ENCODE data around the gene GALNT7.

GALNT7 gene

DNA sequence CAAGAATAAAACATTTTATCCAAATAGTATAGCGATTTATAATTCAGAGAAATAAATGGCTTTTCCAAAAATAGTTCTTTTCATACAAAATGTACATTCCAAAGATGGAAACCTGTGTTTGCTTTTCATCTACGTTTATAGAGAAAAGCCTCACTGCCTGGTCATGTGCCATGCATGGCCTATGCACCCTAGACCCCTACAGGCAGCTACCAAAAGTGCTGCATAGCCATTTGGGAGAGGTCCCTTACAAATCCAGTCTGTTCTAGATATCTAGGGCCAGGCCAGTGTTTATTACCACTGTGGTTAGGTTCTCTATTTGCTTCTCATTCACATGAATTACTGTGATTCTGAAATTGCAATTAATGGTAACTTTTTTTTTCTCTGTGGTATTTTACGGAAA lies 148.4 kb downstream of the GALNT7 start:
- FAIRE-seq, result no peak

DNA sequence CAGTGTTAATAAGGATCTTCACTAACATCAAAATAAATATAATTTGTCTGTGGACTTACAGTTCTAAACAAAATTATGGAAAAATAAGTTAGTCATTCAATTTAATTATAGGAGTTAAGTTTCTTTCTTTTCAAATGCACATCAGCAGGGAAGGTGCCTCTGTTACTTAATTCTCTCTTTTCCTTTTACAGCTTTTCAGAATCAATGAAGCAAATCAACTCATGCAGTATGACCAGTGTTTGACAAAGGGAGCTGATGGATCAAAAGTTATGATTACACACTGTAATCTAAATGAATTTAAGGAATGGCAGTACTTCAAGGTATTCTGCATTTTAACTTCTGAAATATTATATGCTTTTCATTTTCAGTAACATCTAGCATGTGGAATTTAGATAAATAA lies 149.6 kb downstream of the GALNT7 start:
- FAIRE-seq, result peak; percentile 6

DNA sequence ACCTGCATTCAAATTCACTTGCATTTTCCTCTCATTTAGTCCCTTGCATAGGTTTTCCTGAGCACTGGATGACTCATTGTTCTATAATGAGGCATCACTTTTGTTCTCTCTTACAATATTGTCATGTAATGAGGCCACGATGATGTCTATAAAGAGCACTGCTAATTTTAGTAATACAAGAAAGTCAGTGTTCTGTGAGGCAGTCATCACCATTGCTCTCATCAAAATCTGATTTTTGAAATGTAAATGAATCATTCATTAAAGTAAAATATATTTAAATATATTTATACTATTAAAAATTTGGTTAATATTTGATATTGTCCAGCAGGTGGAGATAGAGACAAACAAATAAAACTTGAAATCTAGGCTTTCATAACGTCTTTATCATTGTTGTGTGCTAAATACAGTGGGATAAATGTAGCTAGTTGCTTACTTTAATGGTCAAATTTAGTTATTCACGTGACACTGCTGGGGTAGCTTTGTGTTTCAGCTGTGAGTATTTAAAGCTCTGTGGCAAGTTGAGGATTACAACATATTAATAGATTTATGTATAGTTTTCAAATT lies 150.1 kb downstream of the GALNT7 start:
- peak; percentile 94 for FAIRE-seq

DNA sequence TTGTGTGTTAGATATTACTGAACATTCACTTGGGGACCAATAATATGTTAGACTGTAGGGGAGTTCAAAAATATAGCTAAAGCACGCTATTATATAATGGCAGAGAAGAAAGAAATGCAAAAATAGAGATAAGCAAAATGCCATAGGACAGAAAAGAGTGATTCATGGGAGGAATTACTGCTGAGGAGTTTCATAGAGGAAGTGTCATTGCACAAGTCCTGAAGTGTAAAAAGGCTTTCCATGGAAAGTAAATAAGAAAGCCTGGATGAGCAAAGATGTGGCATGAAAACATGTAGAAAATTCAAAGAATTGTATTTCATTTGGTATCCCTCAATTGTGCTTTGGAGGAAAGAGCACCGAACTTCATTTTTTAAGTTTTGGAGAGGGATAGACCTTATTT lies 151.1 kb downstream of the GALNT7 start:
- no peak for FAIRE-seq

DNA sequence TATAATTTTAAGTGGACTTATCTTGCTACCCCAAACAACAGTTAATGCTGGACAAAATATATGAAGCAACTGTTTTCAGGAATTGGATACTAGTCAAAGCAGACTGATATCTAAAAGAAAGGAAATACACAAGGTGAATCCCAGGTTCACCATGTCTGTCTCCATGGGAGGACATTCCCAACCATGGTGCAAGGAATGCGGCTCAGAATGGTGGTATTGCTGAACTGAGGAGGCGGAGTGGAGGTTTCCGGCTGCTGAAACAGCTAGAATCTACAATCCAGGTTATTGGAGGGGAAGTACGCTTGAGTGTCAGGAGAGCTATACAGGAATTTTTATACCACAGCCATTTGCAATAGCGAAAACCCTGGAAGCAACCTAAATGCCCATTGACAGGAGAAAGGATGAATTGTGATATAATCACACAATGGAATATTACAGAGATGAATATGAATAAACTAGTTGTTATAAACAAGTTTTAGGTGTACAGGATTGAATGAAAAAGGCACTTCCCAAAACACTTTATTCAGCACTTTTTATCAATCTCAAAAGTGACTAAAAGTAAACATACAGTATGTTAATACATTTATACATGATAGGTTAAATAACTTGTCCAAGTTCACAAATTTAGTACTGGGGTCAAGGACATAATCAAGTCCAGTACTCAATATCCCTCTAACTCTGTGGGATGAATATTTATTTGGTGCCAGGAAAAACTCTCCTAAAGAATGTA lies 156.6 kb downstream of the GALNT7 start:
- no peak for FAIRE-seq

DNA sequence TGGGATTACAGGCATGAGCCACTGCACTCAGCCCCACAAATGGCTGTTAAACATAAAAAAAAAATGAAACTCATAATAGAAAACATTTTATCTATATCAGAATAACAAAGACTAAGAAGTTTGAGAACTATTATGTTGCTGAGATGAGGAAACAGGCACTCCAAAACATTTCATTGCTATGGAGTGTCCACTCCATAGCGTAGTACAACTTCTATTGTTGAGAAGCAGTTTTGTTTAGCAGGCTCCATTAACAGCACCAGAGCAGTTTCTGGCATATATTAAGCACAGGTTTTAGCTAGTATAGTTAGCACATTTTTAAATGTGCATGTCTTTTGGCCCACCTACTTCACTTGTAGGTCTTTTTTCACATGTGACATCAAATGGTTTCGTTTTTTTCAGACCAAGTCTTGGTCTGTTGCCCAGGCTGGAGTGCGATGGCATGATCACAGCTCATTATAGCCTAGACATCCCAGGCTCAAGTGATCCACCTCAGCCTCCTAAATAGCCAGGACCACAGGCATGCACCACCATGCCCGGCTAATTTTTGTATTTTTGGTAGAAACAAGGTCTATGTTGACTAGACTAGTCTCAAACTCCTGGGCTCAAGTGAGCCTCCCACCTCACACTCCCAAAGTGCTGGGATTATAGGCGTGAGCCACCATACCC lies 159.8 kb downstream of the GALNT7 start:
- peak; percentile 51 for FAIRE-seq

DNA sequence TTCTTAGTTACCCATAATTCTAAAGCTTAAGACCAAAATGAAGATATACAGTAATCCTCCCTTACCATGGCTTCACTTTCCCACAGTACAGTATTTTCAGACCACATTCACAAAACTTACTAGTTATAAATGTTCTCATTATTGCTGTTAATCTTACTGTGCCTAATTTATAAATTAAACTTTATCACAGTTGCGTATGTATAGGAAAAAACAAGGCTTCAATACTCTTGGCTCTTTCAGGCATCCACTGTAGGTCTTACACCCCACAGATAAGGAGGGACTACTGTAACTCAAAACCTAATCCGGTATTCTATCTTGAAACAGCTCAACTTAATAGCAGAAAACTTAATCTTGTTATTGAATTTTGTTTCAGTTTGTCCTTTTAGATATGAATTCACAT lies 162.0 kb downstream of the GALNT7 start:
- no peak for FAIRE-seq

DNA sequence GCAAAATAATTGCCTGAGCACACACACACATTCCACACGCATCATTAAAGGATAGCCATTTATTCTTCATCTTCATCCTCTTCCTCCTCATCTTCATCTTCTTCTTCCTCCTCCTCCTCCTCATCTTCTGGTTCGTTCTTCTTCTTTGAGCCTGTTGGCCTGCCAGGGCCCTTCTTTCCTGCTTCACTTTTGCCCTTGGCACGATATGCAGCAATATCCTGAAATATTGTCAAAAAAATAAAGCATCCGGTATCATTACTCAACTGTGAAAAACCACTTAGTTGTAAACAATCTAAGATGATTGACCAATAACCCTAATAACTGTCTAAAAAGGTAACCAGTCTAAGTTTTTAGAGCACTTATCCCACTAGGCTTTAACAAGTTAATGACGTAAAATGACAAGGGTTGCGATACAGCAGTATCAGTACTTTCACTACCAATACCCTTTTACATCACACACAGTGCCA lies 163.4 kb downstream of the GALNT7 start:
- no peak for FAIRE-seq

DNA sequence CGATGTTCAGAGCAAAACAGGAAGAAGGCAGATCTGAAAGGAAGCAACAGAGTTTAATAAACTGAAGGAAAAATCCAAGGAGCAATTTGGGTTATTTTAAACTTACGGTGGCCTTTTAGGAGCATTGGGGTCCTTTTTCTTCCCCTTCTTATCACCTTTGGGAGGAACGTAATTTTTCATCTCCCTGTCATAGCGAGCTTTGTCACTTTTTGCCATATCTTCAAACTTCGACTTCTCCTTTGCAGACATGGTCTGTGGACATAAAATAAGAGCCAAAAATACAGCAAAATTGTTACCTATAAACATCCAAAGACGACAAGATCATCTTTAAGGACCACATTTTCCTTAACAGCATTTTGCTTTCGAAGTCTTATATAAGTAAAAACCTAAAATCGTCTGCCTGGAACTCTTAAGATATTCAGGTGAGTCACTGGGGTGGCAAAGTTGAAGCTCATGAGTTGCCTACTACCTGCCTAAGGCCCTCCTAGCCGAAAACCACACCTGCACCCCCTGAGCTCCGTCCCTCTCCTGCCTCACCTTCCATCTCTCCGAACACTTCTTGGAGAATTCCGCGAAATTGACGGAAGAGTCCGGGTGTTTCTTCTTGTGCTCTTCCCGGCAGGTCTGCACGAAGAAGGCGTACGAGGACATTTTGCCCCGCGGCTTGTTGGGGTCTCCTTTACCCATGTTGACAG lies 164.5 kb downstream of the GALNT7 start:
- no peak for FAIRE-seq

DNA sequence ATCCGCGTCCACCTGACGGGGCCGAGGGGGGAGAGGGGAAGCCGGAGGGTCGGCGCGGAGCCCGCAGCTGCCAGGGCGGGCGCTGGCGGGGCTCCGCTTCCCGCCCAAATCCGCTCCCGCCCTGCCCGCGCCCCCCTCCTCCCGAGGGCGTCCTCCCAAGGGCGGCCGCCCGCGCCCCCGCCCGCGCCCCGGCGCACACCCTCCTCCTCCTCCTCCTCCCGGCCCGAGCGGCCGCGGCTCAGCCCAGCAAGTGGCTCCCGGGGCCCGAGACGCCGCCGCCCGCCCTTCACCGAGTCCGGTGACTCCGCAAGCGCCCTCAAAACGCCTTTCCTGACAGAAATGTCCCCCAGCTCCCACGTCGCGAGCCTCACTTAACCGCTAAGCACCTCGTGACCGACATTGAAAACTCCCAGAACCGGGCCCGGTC lies 165.1 kb downstream of the GALNT7 start:
- FAIRE-seq, result no peak

DNA sequence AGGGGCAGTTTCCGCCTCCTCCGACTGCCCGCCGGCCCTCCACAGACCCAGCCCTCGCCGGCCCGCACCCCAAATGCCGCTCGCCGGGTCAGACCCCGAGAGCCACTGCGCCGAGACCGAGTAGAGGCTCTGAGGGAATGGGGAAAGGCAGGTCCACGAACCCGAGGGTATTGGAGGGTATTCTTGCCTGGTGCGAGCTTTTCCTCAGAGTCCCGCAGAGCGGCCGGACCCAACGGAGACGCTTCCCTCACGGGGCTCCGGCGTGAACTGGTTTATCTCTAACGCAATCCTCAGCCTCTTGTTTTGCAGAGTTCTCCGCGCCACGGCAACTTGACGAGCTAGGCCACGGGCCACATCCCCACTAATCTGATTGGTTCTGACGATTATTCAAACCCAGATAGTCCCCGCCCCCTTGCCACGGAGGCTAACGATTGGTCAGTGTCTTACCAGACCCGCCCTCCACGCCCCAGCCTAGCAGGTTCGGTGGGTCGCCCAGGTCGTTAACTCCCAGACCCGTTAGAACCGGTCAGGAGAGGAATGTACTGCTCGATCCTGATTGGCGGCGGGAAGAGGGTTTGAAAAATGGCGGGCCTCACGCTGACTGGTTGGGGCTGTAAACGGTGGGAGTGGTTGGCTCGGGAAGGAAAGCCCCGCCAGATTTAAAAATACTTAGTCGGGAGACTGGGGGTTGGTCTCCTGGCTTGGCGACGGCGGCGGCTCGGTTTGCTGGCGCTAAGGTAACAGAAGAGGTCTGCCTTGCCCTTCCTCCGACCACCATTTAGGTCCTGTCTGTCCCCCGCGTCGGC lies 165.7 kb downstream of the GALNT7 start, which contains the start of gene HMGB2:
TSS of gene HMGB2 (minus strand) at position 274 of the 806 bp plus-strand sequence. CDS start 709 bp downstream, outside the sequence.
- peak; percentile 99 for FAIRE-seq

DNA sequence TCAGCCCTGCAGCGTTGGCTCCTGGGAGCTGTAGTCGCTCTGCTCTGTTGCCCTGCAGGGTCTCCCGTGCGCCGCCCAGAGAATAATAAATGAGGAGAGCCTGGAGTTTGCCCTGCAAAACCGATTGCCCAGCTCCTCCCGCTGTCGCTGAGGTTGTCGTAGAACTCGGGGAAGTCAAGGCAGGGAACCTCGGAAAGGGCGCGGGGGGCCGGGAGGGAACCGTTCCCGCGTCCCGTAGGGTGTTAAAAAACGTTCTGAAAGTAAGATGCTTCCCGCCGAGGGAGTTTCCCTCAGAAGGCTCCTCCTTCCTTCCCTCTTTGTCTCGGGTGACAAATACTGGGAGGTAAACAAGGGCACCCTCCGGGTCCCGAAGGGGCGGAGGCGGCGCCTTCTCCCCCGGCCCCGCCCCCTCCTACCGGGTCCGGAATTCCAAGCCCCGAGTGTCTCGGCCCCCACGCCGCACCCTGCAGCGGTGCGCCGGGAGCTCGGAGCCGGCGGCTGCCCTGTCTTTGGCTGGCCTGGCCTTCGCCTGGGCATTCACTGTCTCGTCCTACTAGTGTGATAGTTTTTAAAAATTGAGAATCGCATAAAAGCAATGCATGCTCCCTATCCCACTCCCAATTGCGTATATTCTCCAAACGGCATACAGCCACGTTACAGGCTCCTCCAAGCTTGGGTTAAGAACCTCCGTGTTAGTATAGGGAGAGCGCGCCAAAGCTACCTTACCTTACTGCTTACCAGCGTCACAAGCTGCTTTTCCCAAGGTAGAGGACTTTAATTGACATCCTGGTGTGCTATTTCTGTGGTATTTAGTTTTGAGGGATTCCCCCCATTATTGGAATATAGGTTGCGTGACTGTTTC lies 166.5 kb downstream of the GALNT7 start:
- FAIRE-seq, result peak; percentile 93

DNA sequence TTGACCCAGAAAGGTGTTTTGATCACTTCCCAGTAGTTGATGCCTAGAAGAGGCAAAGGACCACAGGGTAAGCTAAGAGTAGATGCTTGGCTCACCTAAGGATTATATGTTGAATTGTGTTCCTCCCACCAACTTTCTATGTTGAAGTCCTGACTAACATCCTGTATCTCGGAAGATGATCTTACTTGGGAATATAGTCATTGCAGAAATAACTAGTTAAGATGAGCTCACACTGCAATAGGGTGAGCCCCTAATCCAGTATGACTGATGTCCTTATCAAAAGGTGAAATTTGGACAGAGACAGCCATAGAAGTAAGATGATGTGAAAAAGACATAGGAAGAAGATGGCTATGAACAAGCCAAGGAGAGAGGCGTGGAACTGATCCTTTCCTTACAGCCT lies 168.9 kb downstream of the GALNT7 start:
- no peak for FAIRE-seq

DNA sequence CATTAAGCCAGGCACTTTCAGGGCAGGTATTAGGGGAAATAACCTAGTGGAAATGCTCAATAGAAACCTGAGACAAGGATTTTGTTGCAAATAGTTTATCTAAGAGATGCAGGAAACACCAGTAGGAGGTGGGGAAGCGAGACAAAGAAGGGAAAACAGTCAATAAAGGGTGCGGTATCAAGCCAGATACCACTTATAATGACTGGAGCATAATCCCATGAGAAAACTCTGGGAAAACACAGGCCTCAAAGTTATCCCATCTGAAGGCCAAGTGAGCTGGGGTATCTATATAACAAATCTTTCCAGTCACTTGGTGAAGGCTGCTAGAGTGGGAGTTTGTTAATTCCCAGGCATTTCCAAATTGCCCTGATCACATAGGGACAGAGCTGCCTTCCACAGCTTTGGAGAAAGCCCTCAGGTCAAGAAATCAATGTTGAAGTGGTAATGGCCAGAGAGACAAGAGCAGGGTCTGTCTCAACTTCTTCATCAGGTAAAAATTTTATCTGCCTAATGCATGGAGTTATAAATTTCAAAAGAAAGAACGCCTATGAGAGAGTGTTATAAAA lies 175.3 kb downstream of the GALNT7 start:
- FAIRE-seq, result no peak

DNA sequence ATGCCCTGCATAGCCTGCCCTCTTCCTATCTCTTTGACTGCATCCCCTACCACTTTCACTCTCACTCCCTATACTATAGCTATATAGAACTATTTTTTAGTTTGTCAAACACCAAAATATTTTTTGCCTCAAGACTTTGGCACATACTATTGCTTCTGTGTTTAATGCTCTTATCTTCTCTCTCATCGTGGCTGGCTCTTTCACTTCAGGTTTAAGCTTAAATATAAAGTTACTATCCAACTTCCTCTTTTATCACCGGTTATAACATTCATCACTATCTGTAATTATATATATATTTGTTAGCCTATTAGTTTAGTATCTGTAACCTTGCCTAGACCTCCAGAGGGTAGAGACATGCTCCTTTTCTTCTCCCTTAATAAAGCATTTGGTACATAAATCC lies 177.0 kb downstream of the GALNT7 start:
- no peak for FAIRE-seq

DNA sequence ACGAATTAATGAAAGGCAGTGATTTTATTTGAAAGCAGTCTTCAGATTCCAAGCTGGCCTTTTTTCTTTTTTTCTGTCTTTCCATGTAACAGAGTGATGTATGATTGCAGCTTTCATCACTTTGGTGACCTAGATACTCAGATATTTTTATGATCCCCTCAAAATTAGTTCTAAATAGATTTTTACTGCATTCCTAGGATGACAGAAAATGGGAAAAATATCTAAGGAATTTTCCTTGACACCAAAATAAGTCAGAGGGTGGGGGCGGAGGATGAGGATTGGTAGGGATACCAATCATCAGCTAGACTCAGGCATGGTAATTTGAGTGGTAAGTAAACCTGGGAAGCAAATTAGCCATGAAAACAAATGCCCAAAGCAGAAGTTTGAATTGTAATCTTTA lies 177.5 kb downstream of the GALNT7 start:
- peak; percentile 66 for FAIRE-seq

DNA sequence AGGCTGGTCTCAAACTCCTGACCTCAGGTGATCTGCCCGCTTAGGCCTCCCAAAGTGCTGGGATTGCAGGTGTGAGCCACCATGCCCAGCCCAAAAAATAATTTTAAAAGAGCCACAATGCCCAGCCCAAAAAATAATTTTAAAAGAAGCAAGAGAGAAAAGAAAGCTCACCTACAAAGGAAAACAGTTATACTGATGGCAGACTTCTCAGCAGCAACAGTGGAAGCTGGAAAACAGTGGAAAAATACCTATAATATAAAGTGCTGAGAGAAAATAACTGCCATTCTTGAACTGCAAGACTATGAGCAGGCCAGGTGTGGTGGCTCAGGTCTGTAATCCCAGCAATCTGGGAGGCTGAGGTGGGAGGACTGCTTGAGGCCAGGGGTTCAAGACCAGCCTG lies 178.9 kb downstream of the GALNT7 start:
- FAIRE-seq, result no peak

DNA sequence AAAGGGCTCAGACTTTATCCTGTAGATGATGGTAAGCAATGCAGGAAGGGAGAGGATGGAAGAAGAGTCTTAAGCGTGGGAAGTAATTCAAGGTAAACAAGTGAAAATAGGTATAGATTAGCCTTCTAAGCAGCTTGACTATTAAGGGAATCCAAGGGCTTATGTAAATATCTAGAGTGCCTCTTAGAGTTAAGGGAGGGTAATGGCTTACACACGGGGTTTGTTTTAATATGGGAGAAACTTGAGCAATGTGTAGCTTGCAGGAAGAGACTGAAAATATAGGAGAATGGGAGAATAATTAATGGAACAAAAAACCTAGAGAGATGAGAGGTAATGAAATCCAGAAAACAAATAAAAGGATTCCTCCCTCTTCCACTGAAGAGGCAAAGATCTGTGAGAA lies 189.3 kb downstream of the GALNT7 start:
- FAIRE-seq, result no peak

DNA sequence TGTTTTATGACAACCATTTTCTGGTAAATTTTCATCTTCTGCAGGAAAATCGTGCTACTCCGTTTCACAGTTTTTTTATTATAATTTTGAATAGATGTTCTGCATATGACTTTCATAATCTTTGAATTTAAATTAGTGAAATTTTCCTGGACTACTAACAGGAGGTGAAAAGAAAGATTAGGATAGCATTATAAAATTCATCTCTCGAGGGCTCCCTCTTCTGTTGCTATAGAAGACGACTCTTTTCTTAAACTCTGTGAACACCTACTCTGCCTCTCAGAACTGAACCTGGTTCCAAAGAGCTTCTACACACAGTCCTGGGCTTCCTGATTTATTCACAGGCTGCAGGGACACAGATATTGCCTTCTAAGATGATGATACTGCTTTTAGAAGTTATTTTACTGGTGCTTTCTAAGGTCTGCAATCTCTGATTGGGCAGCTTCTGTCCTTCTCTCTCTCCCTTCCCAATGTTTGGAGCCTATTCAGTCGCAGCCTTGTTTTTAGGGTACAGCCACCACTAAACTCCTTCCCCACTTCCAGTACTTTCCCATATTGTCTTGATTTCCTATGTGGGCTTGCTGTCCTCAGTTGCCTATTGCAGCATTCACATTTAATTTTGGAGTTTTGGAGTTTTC lies 192.1 kb downstream of the GALNT7 start:
- FAIRE-seq, result peak; percentile 90

DNA sequence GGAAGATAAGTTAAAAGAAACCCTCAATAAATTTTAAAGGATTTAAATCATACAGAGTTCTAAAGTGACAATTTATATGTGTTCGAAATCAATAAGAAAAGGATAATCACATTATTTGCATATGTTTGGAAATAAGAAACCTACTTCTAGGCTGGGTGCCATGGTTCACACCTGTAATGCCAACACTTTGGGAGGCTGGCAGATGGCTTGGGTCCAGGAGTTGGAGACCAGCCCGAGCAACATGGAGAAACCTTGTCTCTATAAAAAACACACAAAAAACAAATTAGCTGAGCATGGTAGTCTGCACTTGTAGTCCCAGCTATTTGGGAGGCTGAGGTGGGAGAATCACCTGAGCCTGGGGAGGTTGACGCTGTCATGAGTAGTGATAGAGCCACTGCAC lies 194.1 kb downstream of the GALNT7 start:
- FAIRE-seq, result no peak

Data from G401.6 (cell line).